Large intestine (tissue), 3 donors: ENCODE data around the gene PCYOX1L. TPM values are rescaled to one million over a fixed set of nuclear protein-coding genes. Genes with fewer than 3 reads are reported as not detected.

Experiments
- DNase-seq, 2 donors: peaks; one replicate each; pipeline versions ENCODE4 v3.0.0 to v3.0.0-alpha.2; 2013
- H3K27ac ChIP-seq: one replicate; pipeline ENCODE4 v1.5.1; 2013; ENCODE audit warnings: low read length
- H3K27me3 ChIP-seq: 2 replicates; pipeline ENCODE4 v1.6.1; 2013; ENCODE audit warnings: low read length; ENCODE audit not compliant: control insufficient read depth, insufficient read depth
- H3K36me3 ChIP-seq: 2 replicates; pipeline ENCODE4 v1.6.1; 2013; ENCODE audit warnings: low read length; ENCODE audit not compliant: control insufficient read depth, insufficient read depth
- H3K4me1 ChIP-seq: one replicate; pipeline ENCODE4 v1.6.1; 2013; ENCODE audit warnings: low read length; ENCODE audit not compliant: control insufficient read depth, insufficient read depth
- H3K4me3 ChIP-seq: one replicate; pipeline ENCODE4 v1.5.1; 2013; ENCODE audit warnings: low read length
- H3K9me3 ChIP-seq: one replicate; pipeline ENCODE4 v1.6.1; 2013; ENCODE audit warnings: mild to moderate bottlenecking, low read depth, low read length, moderate library complexity; ENCODE audit not compliant: control insufficient read depth
- WGBS: methylation state at CpG from one replicate; pipeline ENCODE4 v1.1.5; 2013; ENCODE audit warnings: low lambda C conversion rate; ENCODE audit not compliant: insufficient coverage; 5-methylcytosine and 5-hydroxymethylcytosine counted together
- polyA plus RNA-seq: library from polyadenylated mRNA; unstranded; fragments of 120-200 nt; gene quantifications from one replicate; pipeline ENCODE4 v1.2.1, GENCODE V29; 2013

Gene PCYOX1L
- polyA plus RNA-seq, 1 donor: 48.7 TPM

DNA sequence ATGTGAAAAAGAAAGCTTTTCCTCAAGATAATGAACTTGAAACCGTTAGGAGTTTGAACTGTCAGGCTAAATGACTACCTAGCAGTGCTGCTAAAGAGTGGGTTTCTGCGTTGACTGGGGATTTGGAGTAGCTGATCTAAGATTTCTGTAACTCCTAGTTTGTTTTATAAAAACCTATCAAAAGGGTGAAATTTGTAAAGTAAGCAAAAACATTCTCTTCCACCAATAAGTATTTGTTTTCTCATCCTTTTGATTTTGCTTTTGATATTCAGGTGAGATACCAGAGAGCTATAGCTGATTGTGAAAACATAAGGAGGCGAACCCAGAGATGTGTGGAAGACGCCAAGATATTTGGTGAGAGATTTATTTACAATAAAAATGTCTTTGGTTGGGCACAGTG is 8.5 kb upstream of the PCYOX1L start:
- Histone ChIP-seq H3K9me3 (no peaks in the 10 kb centered on the region), H3K27me3 (no peaks in the 10 kb centered on the region), H3K27ac (no peak overlapping the region), H3K36me3 (peaks cover 52% of the 10 kb centered on the region), H3K4me3 (no peak overlapping the region), H3K4me1 (peaks cover 6% of the 10 kb centered on the region)
- no peak for DNase-seq
- WGBS: 100% methylated on average over 1 of the region's 4 CpGs

DNA sequence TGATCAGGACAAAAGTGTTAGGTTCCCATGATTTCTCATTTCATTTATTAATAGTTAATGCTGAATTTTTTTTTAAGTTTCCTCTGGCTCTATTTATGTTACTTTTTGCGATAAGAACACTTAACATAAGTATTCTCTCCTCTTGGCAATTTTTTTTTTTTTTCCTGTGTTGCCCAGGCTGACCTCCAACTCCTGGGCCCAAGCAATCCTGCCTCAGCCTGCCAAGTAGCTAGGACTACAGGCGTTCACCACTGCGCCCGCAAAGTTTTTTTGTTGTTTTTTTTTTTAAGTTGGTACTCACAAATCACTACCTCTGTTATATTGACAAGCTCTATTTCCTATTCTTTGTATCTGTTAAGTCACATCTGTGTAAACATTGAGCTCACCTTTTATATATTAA is 5.7 kb upstream of the PCYOX1L start:
- DNase-seq: no peak
- Histone ChIP-seq H3K4me1 (peaks cover 18% of the 10 kb centered on the region), H3K9me3 (no peaks in the 10 kb centered on the region), H3K27me3 (no peaks in the 10 kb centered on the region), H3K27ac (no peak overlapping the region), H3K4me3 (no peak overlapping the region), H3K36me3 (peaks cover 63% of the 10 kb centered on the region)
- 95% methylated on average over 2 of the region's 4 CpGs for WGBS

DNA sequence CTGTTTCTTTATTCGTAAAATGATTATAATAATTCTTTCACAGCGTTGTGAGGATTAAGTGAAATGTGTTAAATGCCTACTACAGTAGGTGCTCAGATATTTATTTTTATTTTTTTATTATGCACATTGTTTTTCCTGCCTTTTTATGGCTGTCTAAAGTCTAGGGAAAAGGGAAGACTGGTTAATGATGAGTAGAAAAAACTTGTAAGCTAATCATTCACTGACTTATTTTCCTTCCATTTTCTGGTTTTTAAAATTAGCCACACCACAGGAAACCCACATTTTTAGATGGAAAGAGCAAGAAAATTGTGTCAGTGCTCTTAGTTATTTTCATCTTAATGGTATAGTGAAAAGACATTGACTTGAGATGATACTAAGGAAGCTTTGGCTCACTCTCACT is 3.9 kb upstream of the PCYOX1L start:
- DNase-seq: peak in 1 of 2 donors; percentile 73
- WGBS: 33% methylated on average over 1 of the region's 2 CpGs
- Histone ChIP-seq H3K27ac (peak overlapping the region; percentile 75), H3K27me3 (no peaks in the 10 kb centered on the region), H3K9me3 (no peaks in the 10 kb centered on the region), H3K4me1 (peaks cover 20% of the 10 kb centered on the region), H3K36me3 (peaks cover 50% of the 10 kb centered on the region), H3K4me3 (no peak overlapping the region)

DNA sequence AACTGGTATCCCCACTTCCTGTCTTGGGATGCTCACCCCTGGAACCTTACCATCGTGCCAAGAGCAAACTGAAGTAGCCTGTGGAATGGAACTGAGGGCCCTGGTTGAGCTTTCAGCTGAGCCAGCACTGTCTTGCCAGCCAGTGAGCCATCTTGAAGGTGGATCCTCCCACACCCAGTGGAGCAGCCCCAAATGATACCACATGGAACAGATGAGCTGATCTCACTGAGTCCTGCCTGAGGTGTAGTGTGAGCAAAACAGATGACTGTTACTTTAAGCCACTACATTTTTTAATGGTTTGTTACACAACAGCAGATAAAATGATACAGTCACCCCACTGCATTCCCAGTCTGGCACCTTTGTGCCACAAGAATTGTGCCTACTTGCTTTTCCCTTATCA is 2.2 kb upstream of the PCYOX1L start:
- no peak overlapping the region for H3K27ac ChIP-seq
- no peak overlapping the region for H3K4me3 ChIP-seq
- H3K36me3 ChIP-seq: peaks cover 34% of the 10 kb centered on the region
- DNase-seq: no peak
- WGBS: no CpG with 5 or more reads among the region's 1 CpG
- H3K27me3 ChIP-seq: no peaks in the 10 kb centered on the region
- no peaks in the 10 kb centered on the region for H3K9me3 ChIP-seq
- H3K4me1 ChIP-seq: peaks cover 22% of the 10 kb centered on the region

DNA sequence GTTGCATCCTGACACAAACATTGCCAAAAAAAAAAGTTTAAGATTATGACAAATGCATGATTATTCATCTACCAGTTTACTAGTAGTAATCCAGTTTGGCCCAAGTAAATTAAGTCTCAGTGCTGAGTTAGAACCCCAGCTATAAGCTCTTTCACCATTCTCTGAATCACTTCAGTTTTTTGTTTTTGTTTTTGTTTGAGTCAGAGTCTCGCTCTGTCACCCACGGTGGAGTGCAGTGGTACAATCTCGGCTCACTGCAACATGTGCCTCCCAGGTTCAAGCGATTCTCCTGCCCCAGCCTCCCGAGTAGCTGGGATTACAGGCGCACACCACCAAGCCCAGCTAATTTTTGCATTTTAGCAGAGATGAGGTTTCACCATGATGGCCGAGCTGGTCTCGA is 1.5 kb upstream of the PCYOX1L start:
- H3K4me3 ChIP-seq: no peak overlapping the region
- H3K27me3 ChIP-seq: no peaks in the 10 kb centered on the region
- H3K27ac ChIP-seq: peak overlapping the region; percentile 87
- H3K9me3 ChIP-seq: no peaks in the 10 kb centered on the region
- WGBS: no CpG with 5 or more reads among the region's 8 CpGs
- peaks cover 28% of the 10 kb centered on the region for H3K36me3 ChIP-seq
- DNase-seq: no peak
- peaks cover 22% of the 10 kb centered on the region for H3K4me1 ChIP-seq

DNA sequence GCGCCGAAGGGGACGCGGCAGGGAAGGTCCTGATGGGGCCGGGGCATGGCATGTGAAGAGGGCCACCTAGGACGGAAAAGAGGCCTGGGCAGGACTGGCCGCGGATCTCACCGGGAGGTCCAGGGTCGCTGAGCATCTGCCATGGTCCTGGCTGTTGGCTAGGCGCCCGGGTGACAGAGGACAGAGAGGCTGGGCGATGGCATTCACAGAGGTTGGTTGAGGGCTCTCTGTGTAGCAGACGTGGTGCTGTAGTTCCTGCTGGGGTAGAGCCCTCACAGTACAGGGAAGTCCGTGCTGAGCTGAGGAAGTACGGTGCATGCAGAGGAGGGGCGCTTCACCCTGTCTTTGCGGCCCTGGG is 427 bp downstream of the PCYOX1L start:
- no peaks in the 10 kb centered on the region for H3K9me3 ChIP-seq
- WGBS: no CpG with 5 or more reads among the region's 18 CpGs

DNA sequence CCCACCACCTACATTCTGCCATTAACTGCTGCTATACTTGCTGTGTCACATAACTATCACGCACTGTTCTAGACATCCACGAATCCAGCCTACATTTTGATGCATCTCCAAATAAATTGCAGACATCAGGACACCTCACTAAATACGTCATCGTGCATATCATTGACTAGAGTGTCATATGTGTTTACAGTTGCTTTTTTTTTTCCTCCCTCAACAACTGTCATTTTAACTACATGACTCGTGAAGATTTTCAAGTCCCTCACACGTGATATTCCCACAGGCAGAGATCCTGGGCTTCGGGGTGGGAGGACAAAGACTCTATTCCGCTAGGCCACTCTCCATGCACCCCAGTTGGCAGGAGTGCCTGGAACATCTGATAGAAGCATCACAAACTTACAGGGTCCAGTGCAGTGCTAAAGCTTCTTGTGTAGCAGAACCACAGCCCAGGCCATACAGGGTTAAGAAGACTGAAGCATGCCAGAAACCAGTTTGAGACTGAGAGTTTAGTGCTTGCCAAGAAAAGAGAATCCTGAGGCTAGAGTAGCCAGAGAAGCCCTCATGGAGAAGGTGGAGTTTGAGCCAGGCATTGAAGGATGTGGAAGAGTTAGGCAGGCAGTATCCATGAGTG is 1.1 kb downstream of the PCYOX1L start:
- H3K9me3 ChIP-seq: no peaks in the 10 kb centered on the region
- H3K36me3 ChIP-seq: peaks cover 11% of the 10 kb centered on the region
- no peaks in the 10 kb centered on the region for H3K27me3 ChIP-seq
- H3K4me3 ChIP-seq: peak overlapping the region; percentile 95
- no CpG with 5 or more reads among the region's 8 CpGs for WGBS
- peaks cover 22% of the 10 kb centered on the region for H3K4me1 ChIP-seq
- no peak overlapping the region for H3K27ac ChIP-seq
- no peak for DNase-seq

More for the DNA sequence above, 427 bp downstream of the PCYOX1L start:
- peaks cover 22% of the 10 kb centered on the region for H3K4me1 ChIP-seq
- H3K27ac ChIP-seq: peak overlapping the region; percentile 86
- H3K27me3 ChIP-seq: no peaks in the 10 kb centered on the region
- peaks cover 13% of the 10 kb centered on the region for H3K36me3 ChIP-seq
- peak overlapping the region; percentile 95 for H3K4me3 ChIP-seq
- peak in 1 of 2 donors; percentile 56 for DNase-seq

DNA sequence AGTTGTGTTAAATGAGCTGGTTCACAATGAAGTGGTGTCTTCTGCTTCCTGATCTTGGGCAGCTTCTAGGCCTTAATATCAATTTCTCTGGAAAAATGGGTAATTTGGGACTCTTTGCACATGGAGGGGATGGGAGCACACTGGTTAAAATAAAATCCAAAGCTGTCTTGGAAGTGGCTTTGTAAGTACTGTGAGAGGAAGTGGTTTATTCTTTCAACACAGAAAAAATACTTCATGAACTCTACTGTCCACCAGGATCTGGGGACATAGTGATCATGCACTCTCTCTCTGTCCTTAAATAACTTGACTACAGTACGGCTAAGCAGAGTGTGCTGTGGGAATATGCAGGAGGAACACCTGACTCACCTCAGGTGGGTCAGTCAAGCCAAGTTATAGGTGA is 2.4 kb downstream of the PCYOX1L start:
- no peaks in the 10 kb centered on the region for H3K9me3 ChIP-seq
- no peak for DNase-seq
- H3K27ac ChIP-seq: no peak overlapping the region
- H3K4me3 ChIP-seq: no peak overlapping the region
- peaks cover 7% of the 10 kb centered on the region for H3K36me3 ChIP-seq
- no CpG with 5 or more reads among the region's 1 CpG for WGBS
- peaks cover 12% of the 10 kb centered on the region for H3K4me1 ChIP-seq
- H3K27me3 ChIP-seq: no peaks in the 10 kb centered on the region

DNA sequence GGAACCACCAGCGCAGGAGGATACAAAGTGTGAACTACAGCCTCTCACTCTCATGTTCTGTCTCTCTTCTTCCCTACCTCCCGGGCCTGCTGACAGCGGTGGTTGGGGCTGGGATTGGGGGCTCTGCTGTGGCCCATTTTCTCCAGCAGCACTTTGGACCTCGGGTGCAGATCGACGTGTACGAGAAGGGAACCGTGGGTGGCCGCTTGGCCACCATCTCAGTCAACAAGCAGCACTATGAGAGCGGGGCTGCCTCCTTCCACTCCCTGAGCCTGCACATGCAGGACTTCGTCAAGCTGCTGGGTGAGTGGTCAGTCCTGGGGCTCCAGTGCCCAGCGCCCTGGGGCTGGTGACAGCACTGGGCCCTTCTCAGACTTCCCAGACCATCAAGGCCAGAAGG is 4.7 kb downstream of the PCYOX1L start:
- Histone ChIP-seq H3K4me1 (peaks cover 13% of the 10 kb centered on the region), H3K36me3 (no peaks in the 10 kb centered on the region), H3K9me3 (no peaks in the 10 kb centered on the region), H3K27ac (no peak overlapping the region), H3K27me3 (no peaks in the 10 kb centered on the region), H3K4me3 (no peak overlapping the region)
- WGBS: no CpG with 5 or more reads among the region's 12 CpGs
- no peak for DNase-seq

DNA sequence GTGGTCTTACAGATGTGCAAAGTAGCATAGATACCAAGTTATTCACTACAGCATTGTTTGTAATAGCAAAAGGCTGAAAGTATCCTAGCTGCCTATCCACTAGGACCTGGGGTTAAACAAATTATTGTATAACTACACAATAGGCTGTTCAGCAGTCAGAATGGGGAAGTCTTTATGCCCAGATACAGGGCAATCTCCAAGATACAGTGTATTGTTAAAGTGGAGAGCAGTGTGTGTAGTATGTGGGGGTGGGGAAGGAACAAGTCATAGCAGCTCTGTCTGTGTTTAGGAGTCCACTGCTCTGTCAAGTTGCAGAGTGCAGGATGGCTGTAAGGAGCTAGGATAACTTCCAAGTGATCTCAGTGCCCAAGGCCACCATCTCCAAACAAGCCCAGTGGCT is 5.5 kb downstream of the PCYOX1L start:
- Histone ChIP-seq H3K4me3 (no peak overlapping the region), H3K27ac (no peak overlapping the region), H3K4me1 (peaks cover 16% of the 10 kb centered on the region), H3K9me3 (no peaks in the 10 kb centered on the region), H3K27me3 (no peaks in the 10 kb centered on the region), H3K36me3 (peaks cover 3% of the 10 kb centered on the region)
- no peak for DNase-seq

DNA sequence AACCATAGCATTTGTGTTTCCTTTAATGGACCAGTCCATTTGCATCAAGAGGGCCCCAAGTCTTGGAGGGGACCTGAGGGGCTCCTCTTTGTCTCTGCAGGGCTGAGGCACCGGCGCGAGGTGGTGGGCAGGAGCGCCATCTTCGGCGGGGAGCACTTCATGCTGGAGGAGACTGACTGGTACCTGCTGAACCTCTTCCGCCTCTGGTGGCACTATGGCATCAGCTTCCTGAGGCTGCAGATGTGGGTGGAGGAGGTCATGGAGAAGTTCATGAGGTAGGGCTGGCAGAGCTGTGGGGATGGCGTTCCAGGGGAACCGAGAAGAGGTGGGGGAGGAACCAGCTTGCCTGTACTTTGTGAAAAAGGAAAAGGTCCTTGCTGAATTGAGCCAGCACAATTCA is 6.1 kb downstream of the PCYOX1L start:
- Histone ChIP-seq H3K27me3 (no peaks in the 10 kb centered on the region), H3K4me3 (no peak overlapping the region), H3K27ac (no peak overlapping the region), H3K9me3 (no peaks in the 10 kb centered on the region), H3K36me3 (peaks cover 4% of the 10 kb centered on the region), H3K4me1 (peaks cover 14% of the 10 kb centered on the region)
- no CpG with 5 or more reads among the region's 9 CpGs for WGBS
- DNase-seq: no peak
